ENCODE data around the gene EPAS1. TPM values are rescaled to one million over a fixed set of nuclear protein-coding genes. Genes with fewer than 3 reads are reported as not detected.

EPAS1 gene
- total and polyA plus RNA-seq, 2 of the 8 experiments (the other 6 are each of a cell fraction or from before 2014, with no cell fraction given), result 2.0 to 4.9 TPM

DNA sequence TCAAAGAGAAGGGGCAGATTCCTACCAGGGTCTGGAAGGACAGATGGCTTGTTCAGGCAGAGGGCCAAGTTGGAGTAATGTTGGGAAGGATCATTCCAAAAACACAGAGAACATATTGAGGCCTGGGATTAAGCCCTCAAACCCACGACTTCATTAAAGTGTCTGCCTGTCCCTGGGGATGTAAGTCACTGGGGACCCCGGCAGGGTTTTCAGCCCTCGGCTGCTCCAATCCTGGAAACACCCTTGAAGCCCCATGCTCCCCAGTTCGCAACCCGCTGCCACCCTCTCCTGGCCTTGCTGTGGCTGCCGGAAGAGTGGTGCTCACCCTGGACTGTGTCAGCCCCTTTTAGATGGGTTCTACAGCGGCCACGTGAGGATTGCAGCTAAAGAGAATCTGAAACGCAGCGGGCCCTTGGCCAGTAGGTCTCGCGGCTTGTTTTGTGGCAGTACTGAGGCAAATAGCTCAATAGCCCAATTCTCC lies 79.9 kb downstream of the EPAS1 start:
- Histone ChIP-seq H3K79me2 (ENCODE audit: control insufficient read depth in 1 of 2, insufficient read depth in 2 of 2, low read length in 2 of 2) (no peaks in the 10 kb centered on the region), H2AK5ac (ENCODE audit: low read depth, low read length) (no peak overlapping the region), H3K18ac (ENCODE audit: extremely low read depth, low read length) (no peak overlapping the region), H3K79me1 (ENCODE audit: low read depth, low read length) (no peaks in the 10 kb centered on the region), H2BK20ac (ENCODE audit: low read length) (no peak overlapping the region), H3K27me3 (replicated peaks in 1 of 4; ENCODE audit: control insufficient read depth in 3 of 4, extremely low read depth in 1 of 4, insufficient read depth in 3 of 4, low read length in 3 of 4) (no peaks in the 10 kb centered on the region), H2BK15ac (ENCODE audit: low read length) (no peak overlapping the region), H4K8ac (ENCODE audit: extremely low read depth, insufficient read depth, low read length) (no peak overlapping the region), H3K23me2 (ENCODE audit: low read depth, low read length) (no peaks in the 10 kb centered on the region), H3K4ac (replicated peaks; ENCODE audit: insufficient read length, low read depth, low read length) (no peak overlapping the region), H2AFZ (ENCODE audit: low read length) (no peak overlapping the region), H4K5ac (ENCODE audit: insufficient read length, low read depth, low read length) (no peak overlapping the region), H3K23ac (ENCODE audit: insufficient read length) (no peak overlapping the region), H2BK12ac (ENCODE audit: low read depth, low read length) (no peak overlapping the region), H4K20me1 (replicated peaks in 1 of 2; ENCODE audit: control insufficient read depth in 1 of 2, insufficient read depth in 2 of 2, low read length in 2 of 2) (peaks cover 0 to 2% of the 10 kb centered on the region in 2 experiments), H3K4me1 (replicated peaks in 1 of 4; ENCODE audit: control insufficient read depth in 3 of 4, insufficient read depth in 4 of 4, low read length in 3 of 4) (no peaks in the 10 kb centered on the region), H3K9ac (replicated peaks in 1 of 4; ENCODE audit: extremely low read depth in 1 of 4, low read depth in 3 of 4, low read length in 3 of 4) (no peak overlapping the region), H3K9me3 (ENCODE audit: insufficient read depth in 2 of 2, low read depth in 1 of 2, low read length in 1 of 2) (peaks cover 0 to 3% of the 10 kb centered on the region in 2 experiments; a peak in 1 of 4 replicates), H4K91ac (replicated peaks; ENCODE audit: insufficient read length, low read length) (no peak overlapping the region), H3K4me3 (ENCODE audit: extremely low read depth in 1 of 4, insufficient read depth in 2 of 4, low read depth in 3 of 4, low read length in 4 of 4) (no peak overlapping the region), H3K14ac (ENCODE audit: insufficient read length) (no peak overlapping the region), H3K27ac (ENCODE audit: low read depth, low read length) (no peak overlapping the region), H3K56ac (replicated peaks; ENCODE audit: insufficient read length, low read depth, low read length) (no peak overlapping the region), H3K36me3 (ENCODE audit: control insufficient read depth in 2 of 4, insufficient read depth in 4 of 4, low read length in 3 of 4) (no peaks in the 10 kb centered on the region), H3K4me2 (ENCODE audit: insufficient read depth in 1 of 2, low read depth in 2 of 2, low read length in 2 of 2) (no peak overlapping the region), H2BK5ac (ENCODE audit: low read depth, low read length) (no peak overlapping the region), H2BK120ac (replicated peaks; ENCODE audit: low read depth, low read length) (no peak overlapping the region)
- DNase-seq (ENCODE audit: low read depth in 1 of 2, low spot score in 2 of 2) (no peak), FAIRE-seq (no peak)
- ChIA-PET CTCF (ENCODE audit: partially characterized antibody) (interaction anchor here (0.8 to 6.5 kb wide), 2 partner anchors 11 to 314 kb away, joined by 4 to 43 read pairs; no protein-coding TSS in a partner anchor), POLR2A (ENCODE audit: partially characterized antibody) (no interaction called here)
- 86% methylated on average over 12 of the region's 12 CpGs; no CpG with 5 or more reads in 1 of the 2 experiments for WGBS, 2 experiments (ENCODE audit: extremely low coverage in 1 of 2, insufficient coverage in 1 of 2, insufficient read length in 1 of 2, insufficient replicate concordance in 2 of 2, low coverage in 1 of 2, low lambda C conversion rate in 2 of 2, missing lambda C conversion rate in 1 of 2)
- TF ChIP-seq RAD21 (IDR thresholded peaks at IDR 0.05 in 1 of 2, conservative IDR thresholded peaks at IDR 0.05 in 1 of 2; ENCODE audit: low read depth in 2 of 2, low read length in 2 of 2) (peak; percentile 16 to 36; a peak in 2 of 4 replicates), ZNF274 (IDR thresholded peaks at IDR 0.05; ENCODE audit: borderline replicate concordance, extremely low read depth, low read length) (no peak)
- TF ChIP-seq, protein P1, sequence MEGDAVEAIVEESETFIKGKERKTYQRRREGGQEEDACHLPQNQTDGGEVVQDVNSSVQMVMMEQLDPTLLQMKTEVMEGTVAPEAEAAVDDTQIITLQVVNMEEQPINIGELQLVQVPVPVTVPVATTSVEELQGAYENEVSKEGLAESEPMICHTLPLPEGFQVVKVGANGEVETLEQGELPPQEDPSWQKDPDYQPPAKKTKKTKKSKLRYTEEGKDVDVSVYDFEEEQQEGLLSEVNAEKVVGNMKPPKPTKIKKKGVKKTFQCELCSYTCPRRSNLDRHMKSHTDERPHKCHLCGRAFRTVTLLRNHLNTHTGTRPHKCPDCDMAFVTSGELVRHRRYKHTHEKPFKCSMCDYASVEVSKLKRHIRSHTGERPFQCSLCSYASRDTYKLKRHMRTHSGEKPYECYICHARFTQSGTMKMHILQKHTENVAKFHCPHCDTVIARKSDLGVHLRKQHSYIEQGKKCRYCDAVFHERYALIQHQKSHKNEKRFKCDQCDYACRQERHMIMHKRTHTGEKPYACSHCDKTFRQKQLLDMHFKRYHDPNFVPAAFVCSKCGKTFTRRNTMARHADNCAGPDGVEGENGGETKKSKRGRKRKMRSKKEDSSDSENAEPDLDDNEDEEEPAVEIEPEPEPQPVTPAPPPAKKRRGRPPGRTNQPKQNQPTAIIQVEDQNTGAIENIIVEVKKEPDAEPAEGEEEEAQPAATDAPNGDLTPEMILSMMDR (IDR thresholded peaks at IDR 0.05; ENCODE audit: control extremely low read depth in 1 of 3, insufficient read depth in 1 of 3, low read depth in 1 of 3, low read length in 3 of 3), result peak in 2 of 3 experiments; percentile 5 to 7; a peak in 2 of 4 replicates
